CD14-positive monocyte (primary cell): Measurements from ENCODE around the gene KRT85. TPM values are rescaled to one million over a fixed set of nuclear protein-coding genes. Genes with fewer than 3 reads are reported as not detected.

ENCODE experiments used
- DNase-seq, 3 donors: peaks; one replicate each; pipeline ENCODE4 v3.0.0-alpha.2; 2011 to 2022
- H2AFZ ChIP-seq: 2 replicates; pipeline ENCODE4 v1.6.0; 2012; ENCODE audit warnings: mild to moderate bottlenecking, low read depth, low read length, inconsistent platforms; ENCODE audit not compliant: insufficient read depth, poor library complexity, severe bottlenecking
- H3K27ac ChIP-seq, 2 donors: 1 replicate in 1 of 2; 2 replicates in 1 of 2; pipeline ENCODE4 v1.5.1; 2012 to 2013; ENCODE audit warnings: low read length in 2 of 2, control low read depth in 1 of 2, inconsistent platforms in 1 of 2, low read depth in 1 of 2, mild to moderate bottlenecking in 1 of 2
- H3K27me3 ChIP-seq, 2 donors: one replicate each; pipeline versions ENCODE4 v1.6.0 to v1.6.1; 2011 to 2013; ENCODE audit warnings: low read length in 2 of 2; ENCODE audit not compliant: control insufficient read depth in 2 of 2, insufficient read depth in 2 of 2
- H3K36me3 ChIP-seq, 2 donors: replicated peaks in 1 of 2; 1 replicate in 1 of 2; 2 replicates in 1 of 2; pipeline versions ENCODE4 v1.5.1 to v1.6.1; 2012 to 2013; ENCODE audit warnings: low read length in 2 of 2, control low read depth in 1 of 2, inconsistent platforms in 1 of 2, mild to moderate bottlenecking in 1 of 2; ENCODE audit not compliant: insufficient read depth in 2 of 2, control insufficient read depth in 1 of 2
- H3K4me1 ChIP-seq, 2 donors: 1 replicate in 1 of 2; 2 replicates in 1 of 2; pipeline versions ENCODE4 v1.5.1 to v1.6.1; 2012 to 2013; ENCODE audit warnings: low read length in 2 of 2, control low read depth in 1 of 2, inconsistent platforms in 1 of 2, mild to moderate bottlenecking in 1 of 2, moderate library complexity in 1 of 2; ENCODE audit not compliant: insufficient read depth in 2 of 2, control insufficient read depth in 1 of 2
- H3K4me2 ChIP-seq: replicated peaks from 2 replicates; pipeline ENCODE3; 2012; ENCODE audit warnings: low read length, moderate library complexity, mild to moderate bottlenecking; ENCODE audit not compliant: poor library complexity, severe bottlenecking; ENCODE audit errors: extremely low read depth
- H3K4me3 ChIP-seq, 3 experiments: fragments of 200-600 bp in 1 of 3; sonication (generic) in 1 of 3; replicated peaks in 1 of 3; 1 replicate in 2 of 3; 2 replicates in 1 of 3; pipeline ENCODE4 v1.5.1; 2011 to 2013; ENCODE audit warnings: low read length in 3 of 3, mild to moderate bottlenecking in 3 of 3, control low read depth in 2 of 3, low read depth in 2 of 3, inconsistent platforms in 1 of 3, moderate library complexity in 1 of 3
- H3K79me2 ChIP-seq: 2 replicates; pipeline ENCODE4 v1.6.0; 2012; ENCODE audit warnings: mild to moderate bottlenecking, control low read depth, inconsistent platforms, low read length, moderate library complexity; ENCODE audit not compliant: insufficient read depth
- H3K9ac ChIP-seq: 2 replicates; pipeline ENCODE4 v1.6.0; 2017; ENCODE audit warnings: low read length, mild to moderate bottlenecking; ENCODE audit not compliant: insufficient read depth, poor library complexity, severe bottlenecking
- H3K9me3 ChIP-seq, 2 donors: replicated peaks in 1 of 2; 1 replicate in 1 of 2; 2 replicates in 1 of 2; pipeline versions ENCODE4 v1.5.1 to v1.6.1; 2012 to 2013; ENCODE audit warnings: low read length in 2 of 2, control low read depth in 1 of 2; ENCODE audit not compliant: control insufficient read depth in 1 of 2, insufficient read depth in 1 of 2
- H4K20me1 ChIP-seq: 2 replicates; pipeline ENCODE4 v1.6.0; 2012; ENCODE audit warnings: mild to moderate bottlenecking, low read length, control low read depth, moderate library complexity; ENCODE audit not compliant: insufficient read depth
- H3K27ac Mint-ChIP-seq, 7 donors: one replicate each; pipeline ENCODE4 v1.8.0; 2020; ENCODE audit warnings: mild to moderate bottlenecking in 7 of 7, mixed read lengths in 7 of 7, moderate library complexity in 6 of 7, inconsistent platforms in 2 of 7
- H3K27me3 Mint-ChIP-seq, 3 donors: one replicate each; pipeline ENCODE4 v1.8.0; 2021 to 2022; ENCODE audit warnings: low read depth in 3 of 3, mild to moderate bottlenecking in 3 of 3, mixed read lengths in 3 of 3, moderate library complexity in 3 of 3, inconsistent platforms in 1 of 3
- H3K36me3 Mint-ChIP-seq, 2 donors: one replicate each; pipeline ENCODE4 v1.8.0; 2020; ENCODE audit warnings: mixed read lengths in 2 of 2, inconsistent platforms in 1 of 2, mild to moderate bottlenecking in 1 of 2
- H3K4me1 Mint-ChIP-seq: one replicate; pipeline ENCODE4 v1.8.0; 2020; ENCODE audit warnings: mild to moderate bottlenecking, mixed read lengths
- H3K4me3 Mint-ChIP-seq, 2 donors: one replicate each; pipeline ENCODE4 v1.8.0; 2020; ENCODE audit warnings: mild to moderate bottlenecking in 2 of 2, mixed read lengths in 2 of 2, moderate library complexity in 1 of 2
- H3K9me3 Mint-ChIP-seq, 7 donors: one replicate each; pipeline ENCODE4 v1.8.0; 2020 to 2022; ENCODE audit warnings: mixed read lengths in 7 of 7, mild to moderate bottlenecking in 6 of 7, moderate library complexity in 6 of 7, inconsistent platforms in 2 of 7
- CTCF ChIP-seq: fragments of 200-600 bp; IDR thresholded peaks from one replicate; pipeline ENCODE4 v1.8.0; 2022; ENCODE audit warnings: antibody characterized with exemption, mild to moderate bottlenecking
- WGBS: methylation state at CpG from one replicate; pipeline ENCODE4 v1.1.5; 2013; ENCODE audit warnings: missing lambda C conversion rate; ENCODE audit not compliant: insufficient coverage; 5-methylcytosine and 5-hydroxymethylcytosine counted together
- intact Hi-C, 2 donors: fragments of 100-400 bp; cut with micrococcal nuclease; formaldehyde crosslinking; loops; one replicate each; pipeline versions ENCODE4 v1.15.0 to v1.15.1; 2023
- polyA plus RNA-seq, 3 donors: library from polyadenylated mRNA; depleted of rRNA in 1 of 3; unstranded in 2 of 3; stranded (reverse) in 1 of 3; fragments of 300-500 nt in 2 of 3; fragments of >200 nt in 1 of 3; fragmentation: Illumina TruSeq in 2 of 3; gene quantifications; 1 replicate in 2 of 3; 2 replicates in 1 of 3; pipeline ENCODE4 v1.2.3, GENCODE V29; 2012 to 2021

KRT85 gene
- polyA plus RNA-seq, 3 donors = not detected

GRCh38 chr12:52377266-52377665 is 10.0 kb upstream of the KRT85 start:
- no peak overlapping the region for H2AFZ ChIP-seq
- H3K4me2 ChIP-seq = no peak overlapping the region
- Mint-ChIP-seq H3K36me3 (no peaks in the 10 kb centered on the region), H3K27ac (no peak overlapping the region), H3K4me1 (no peaks in the 10 kb centered on the region), H3K27me3 (peaks cover 1 to 4% (median 4%) of the 10 kb centered on the region in 3 donors), H3K9me3 (peaks cover 0 to 4% (median 2%) of the 10 kb centered on the region in 7 donors), H3K4me3 (no peak overlapping the region)
- no peaks in the 10 kb centered on the region for H4K20me1 ChIP-seq
- DNase-seq = no peak
- H3K9me3 ChIP-seq = no peaks in the 10 kb centered on the region
- TF ChIP-seq CTCF = no peak
- no peaks in the 10 kb centered on the region for H3K36me3 ChIP-seq
- H3K27ac ChIP-seq = no peak overlapping the region
- no peaks in the 10 kb centered on the region for H3K27me3 ChIP-seq
- no peak overlapping the region for H3K4me3 ChIP-seq
- no peak overlapping the region for H3K9ac ChIP-seq
- WGBS = 100% methylated on average over 5 of the region's 8 CpGs
- H3K4me1 ChIP-seq = no peaks in the 10 kb centered on the region
- intact Hi-C loops = no loop called here
- no peaks in the 10 kb centered on the region for H3K79me2 ChIP-seq

GRCh38 chr12:52372216-52373154 is 5.2 kb upstream of the KRT85 start:
- H3K27ac Mint-ChIP-seq = peak overlapping the region in 1 of 7 donors; percentile 26
- no peak overlapping the region for H3K27ac ChIP-seq
- peaks cover 0 to 4% (median 2%) of the 10 kb centered on the region in 7 donors for H3K9me3 Mint-ChIP-seq
- no peak overlapping the region for H3K9ac ChIP-seq
- H3K4me2 ChIP-seq = no peak overlapping the region
- no peaks in the 10 kb centered on the region for H3K79me2 ChIP-seq
- no peaks in the 10 kb centered on the region for H3K36me3 ChIP-seq
- intact Hi-C loops = loop anchor here (2.0 to 5.0 kb wide), 3 partner anchors 502 to 610 kb away; no protein-coding TSS in a partner anchor
- no peak overlapping the region for H2AFZ ChIP-seq
- peak; percentile 16 to 45 (median 22) for DNase-seq
- no peaks in the 10 kb centered on the region for H3K4me1 ChIP-seq
- no peaks in the 10 kb centered on the region for H3K4me1 Mint-ChIP-seq
- H3K27me3 Mint-ChIP-seq = peaks cover 8 to 10% (median 10%) of the 10 kb centered on the region in 3 donors
- H3K27me3 ChIP-seq = no peaks in the 10 kb centered on the region
- no peaks in the 10 kb centered on the region for H3K9me3 ChIP-seq
- H3K36me3 Mint-ChIP-seq = no peaks in the 10 kb centered on the region
- peak; percentile 71 for TF ChIP-seq CTCF
- H3K4me3 ChIP-seq = no peak overlapping the region
- no peaks in the 10 kb centered on the region for H4K20me1 ChIP-seq
- 25% methylated on average over 4 of the region's 10 CpGs for WGBS
- no peak overlapping the region for H3K4me3 Mint-ChIP-seq
